8988T (cell line): ENCODE data around the gene WNT2B.

Source experiments
- DNase-seq: peaks from one replicate; pipeline ENCODE4 v3.0.0; 2011

Gene WNT2B

GRCh38 chr1:112505400-112505785 is 3.4 kb upstream of the WNT2B start:
- DNase-seq = no peak

- no peak for DNase-seq
These were observed 2.9 kb upstream of the WNT2B start for GRCh38 chr1:112505878-112506277.

- DNase-seq = no peak
These were observed 2.5 kb upstream of the WNT2B start for GRCh38 chr1:112506306-112506705.

DNA sequence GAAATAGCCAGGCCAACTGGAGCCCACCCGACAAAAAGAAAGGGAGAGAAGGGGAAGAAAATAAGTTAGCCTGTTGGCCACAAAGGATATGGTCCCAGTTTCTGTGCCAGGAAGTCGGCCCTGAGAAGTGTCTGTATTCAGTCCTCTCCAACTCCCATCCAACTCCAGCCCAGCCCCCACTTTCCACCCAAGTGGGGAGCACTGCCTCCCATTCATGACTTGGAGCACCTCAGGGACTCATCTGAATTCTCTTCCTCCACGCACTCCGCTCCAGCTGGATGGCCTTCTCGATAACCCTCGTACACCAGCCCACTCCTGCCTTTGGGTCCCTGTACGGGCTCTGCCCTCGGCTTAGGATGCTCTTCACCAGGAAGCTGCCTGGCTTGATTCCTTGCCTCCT is 2.0 kb upstream of the WNT2B start:
- no peak for DNase-seq

GRCh38 chr1:112507336-112507735 is 1.4 kb upstream of the WNT2B start:
- DNase-seq = no peak

DNA sequence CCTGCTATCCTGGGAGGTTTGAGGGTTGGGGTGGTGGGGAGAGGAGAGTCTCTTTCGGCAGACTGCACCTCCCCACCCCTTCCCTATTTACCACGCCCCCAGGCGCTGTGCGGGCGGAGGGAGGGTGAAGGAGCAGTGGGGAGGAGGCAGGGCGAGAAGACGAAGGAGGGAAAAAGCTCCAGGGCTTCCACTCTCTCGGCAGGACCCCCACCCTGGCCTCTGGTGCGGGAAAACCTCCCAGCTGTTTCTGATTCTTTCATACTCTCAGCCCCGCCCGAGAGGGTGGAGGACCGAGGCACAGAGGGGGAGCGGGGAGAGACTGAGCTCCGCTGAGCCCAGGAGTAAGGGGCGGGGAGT is 866 bp upstream of the WNT2B start:
- DNase-seq = peak; percentile 70

DNA sequence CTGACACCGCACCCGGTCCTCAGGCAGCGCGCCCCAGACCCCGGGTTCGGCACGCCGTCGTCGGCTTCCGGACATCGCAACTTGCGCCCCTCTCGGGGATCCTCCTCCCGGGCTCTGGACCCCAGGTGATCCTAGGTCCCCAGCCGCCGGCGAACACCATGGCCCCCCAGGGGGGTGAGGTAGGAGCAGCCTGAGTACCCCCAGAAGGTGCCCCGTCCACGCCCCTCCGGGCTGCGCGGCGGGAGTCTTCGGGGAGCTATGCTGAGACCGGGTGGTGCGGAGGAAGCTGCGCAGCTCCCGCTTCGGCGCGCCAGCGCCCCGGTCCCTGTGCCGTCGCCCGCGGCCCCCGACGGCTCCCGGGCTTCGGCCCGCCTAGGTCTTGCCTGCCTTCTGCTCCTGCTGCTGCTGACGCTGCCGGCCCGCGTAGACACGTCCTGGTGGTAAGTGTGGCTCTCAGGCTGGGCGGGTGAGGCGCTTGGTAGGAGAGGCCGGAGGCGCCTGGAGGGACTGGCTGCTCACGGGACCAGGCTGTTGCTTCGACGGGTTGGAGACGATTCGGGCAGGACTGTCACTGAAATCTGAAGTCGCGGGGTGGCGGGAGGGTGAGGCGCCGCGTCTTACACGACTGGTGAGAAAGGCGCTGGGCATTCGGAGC is 367 bp downstream of the WNT2B start:
- DNase-seq = no peak

- no peak for DNase-seq
These were observed 954 bp downstream of the WNT2B start for GRCh38 chr1:112509660-112510178.

DNA sequence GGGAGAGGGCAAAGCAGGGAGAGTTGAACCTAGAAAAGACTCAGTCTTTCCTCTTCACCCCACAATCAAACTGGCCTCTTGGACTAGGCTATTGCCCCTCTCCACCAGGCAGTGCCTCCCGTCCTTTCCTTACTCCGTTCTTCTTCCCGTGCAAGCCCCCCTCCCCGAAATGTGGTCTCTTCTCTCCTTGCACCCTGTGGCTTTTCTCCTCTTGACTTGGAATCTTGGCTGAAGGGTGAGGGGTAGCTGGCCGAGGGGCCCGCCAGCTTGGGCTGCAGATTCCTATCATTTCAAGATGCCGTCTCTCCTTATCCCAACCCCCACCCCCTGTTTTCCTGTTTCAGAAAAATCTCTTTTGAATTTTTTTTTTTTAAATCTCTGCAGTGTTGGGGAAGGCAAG is 1.6 kb downstream of the WNT2B start:
- DNase-seq = no peak

DNA sequence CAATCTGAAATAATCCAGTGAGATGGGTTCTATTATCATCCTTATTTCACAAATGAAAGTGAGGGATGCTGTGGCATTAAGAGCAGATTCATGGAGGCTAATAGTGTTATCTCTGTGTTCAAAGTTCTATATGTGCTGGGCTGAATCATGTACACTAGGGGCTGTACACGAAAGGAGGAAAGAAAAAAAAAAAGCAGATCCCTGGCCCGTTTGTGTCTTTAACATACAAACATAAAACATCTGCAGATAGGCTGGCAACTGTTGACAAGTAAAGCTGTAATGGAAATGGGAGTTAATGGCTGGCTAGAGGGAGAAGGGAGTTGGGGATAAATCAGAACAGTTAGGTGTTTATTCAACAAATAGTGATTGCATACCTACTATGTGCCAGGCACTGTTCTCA is 3.1 kb downstream of the WNT2B start:
- no peak for DNase-seq

DNA sequence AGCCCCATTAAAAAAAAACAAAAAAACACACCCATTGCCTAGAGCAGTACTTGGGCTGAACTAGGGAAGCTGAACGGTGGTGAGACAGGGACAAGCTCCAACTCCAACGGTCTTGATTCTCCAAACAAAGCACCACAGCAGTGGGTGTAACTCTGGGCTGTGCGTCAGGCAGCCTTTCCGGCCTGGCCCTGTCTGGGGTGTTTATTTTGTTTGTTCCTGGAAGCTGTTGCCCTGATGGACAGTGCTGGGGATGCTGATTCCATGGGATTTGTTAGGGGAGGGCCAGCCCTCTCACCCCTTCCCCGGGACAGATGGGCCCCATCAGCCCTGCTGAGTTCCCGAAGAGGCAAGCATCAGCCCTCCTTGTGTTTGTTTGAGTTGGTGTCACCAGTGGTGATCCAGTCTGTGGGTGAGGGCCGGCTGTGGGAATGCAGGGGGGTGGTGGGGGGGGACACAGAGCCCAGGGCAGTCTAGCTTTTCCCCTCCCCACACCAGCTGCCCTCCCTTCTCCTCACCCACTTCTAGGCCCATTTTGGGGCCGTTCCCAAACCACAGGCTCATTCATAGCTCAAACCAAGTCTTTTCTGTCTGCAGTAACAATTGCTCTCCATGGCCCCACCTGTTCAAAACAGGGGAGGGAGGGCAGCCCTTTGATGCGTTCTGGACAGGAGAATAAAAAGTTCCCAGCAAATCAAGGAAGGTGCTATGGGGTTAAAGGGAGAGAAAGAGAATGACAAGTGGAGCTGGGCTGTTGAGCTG is 4.5 kb downstream of the WNT2B start:
- DNase-seq = no peak

- no peak for DNase-seq
These were observed 6.1 kb downstream of the WNT2B start for GRCh38 chr1:112514901-112515300.

- DNase-seq = no peak
These were observed 6.7 kb downstream of the WNT2B start for GRCh38 chr1:112515311-112516009.

GRCh38 chr1:112516141-112516540 is 7.4 kb downstream of the WNT2B start:
- DNase-seq = no peak

GRCh38 chr1:112517231-112517630 is 8.5 kb downstream of the WNT2B start:
- no peak for DNase-seq

DNA sequence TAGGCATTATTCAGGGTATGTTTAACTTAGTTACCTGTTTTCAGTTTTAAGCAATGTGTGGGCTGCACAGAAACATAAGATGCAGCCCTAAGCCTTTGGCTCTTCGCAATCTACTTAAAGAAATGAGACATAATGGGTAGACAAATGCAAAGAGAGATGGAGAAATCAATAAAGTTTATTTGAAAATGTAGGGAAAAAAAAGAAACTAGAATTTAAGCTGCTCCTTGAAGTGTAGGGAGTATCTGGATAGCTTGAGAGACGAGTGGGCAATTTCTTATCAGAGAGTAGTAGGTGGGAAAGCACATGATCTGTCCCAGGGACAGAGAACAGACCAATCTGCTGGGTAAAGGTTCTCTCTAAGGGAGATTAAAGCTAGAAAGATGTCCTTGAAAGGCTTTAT is 8.9 kb downstream of the WNT2B start:
- no peak for DNase-seq

GRCh38 chr1:112518186-112518585 is 9.4 kb downstream of the WNT2B start:
- no peak for DNase-seq

DNA sequence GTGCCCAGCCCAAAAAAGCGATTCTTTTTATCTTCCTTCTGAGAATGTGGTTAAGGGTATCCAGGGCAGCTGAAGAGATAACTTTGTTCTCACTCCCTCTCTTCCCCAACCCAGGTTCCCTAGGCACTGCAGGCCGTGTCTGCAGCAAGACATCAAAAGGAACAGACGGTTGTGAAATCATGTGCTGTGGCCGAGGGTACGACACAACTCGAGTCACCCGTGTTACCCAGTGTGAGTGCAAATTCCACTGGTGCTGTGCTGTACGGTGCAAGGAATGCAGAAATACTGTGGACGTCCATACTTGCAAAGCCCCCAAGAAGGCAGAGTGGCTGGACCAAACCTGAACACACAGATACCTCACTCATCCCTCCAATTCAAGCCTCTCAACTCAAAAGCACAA is 11.4 kb downstream of the WNT2B start:
- DNase-seq = no peak

DNA sequence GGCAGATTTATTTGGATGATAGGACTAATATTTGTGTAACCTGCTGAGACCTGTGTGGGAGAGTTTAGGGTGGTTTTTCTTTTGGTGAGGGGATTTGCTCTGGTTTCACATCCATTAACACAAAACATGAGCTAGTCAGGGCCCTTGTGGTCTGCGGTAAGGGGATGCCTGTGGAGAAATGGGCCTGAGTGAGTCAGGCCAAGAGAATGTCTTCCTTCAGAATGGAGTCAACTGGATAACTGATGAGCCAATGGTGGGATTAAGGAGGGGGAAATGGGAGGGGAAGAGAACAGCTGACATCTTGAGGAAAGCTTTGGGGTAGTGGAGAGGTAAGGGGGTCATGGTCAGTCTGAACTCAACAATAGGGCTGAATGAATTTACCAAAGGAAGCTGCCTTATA is 13.9 kb downstream of the WNT2B start:
- DNase-seq = no peak

DNA sequence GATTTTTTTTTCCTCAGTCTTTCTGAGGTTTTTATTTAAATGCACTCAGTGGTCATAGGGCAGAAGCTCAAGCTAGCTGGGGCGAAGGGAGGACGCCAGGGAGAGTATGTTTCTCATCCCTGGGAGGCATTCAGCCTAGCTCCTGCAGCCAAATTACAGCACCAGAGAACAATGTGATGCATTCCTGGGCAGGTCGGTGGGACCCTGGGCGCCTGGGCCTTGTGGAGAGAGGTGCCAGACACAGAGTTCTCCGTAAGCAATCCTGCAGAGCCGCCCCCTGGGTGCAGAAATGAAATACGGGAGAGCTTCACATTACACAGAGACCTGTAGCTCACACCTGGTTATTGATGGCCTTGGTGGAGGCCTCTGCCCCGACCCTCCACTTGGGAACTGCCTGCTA is 15.5 kb downstream of the WNT2B start:
- no peak for DNase-seq

GRCh38 chr1:112524986-112525385 is 16.2 kb downstream of the WNT2B start:
- DNase-seq = no peak

GRCh38 chr1:112527266-112528010 is 18.7 kb downstream of the WNT2B start:
- DNase-seq = no peak

DNA sequence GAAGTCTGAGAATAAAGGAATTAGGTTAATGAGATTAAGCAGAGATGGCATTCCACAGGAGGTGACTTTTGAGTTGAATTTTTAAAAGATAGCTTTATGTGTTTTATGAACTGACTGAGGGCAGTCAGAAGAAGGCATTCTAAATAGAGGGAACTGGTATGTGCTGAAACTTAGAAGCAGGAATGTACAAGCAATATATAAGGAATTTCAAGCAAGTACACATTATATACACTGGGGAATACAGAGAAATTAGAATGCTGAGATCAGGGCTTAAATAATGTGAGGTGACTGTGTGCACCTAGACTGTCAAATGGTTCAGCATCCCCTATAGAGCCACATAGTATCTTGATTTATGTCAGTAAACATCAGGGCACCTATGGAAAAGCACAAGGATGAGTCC is 19.3 kb downstream of the WNT2B start:
- DNase-seq = no peak
